Testis (tissue), 3 donors: ENCODE measurements around the gene MGAT4C. TPM values are rescaled to one million over a fixed set of nuclear protein-coding genes. Genes with fewer than 3 reads are reported as not detected.

Experiments
- DNase-seq: peaks from one replicate; pipeline ENCODE4 v3.0.0-alpha.2; 2019
- H3K27ac ChIP-seq, 2 donors: fragments of 200-600 bp; sonication (generic); one replicate each; pipeline ENCODE4 v1.5.1; 2019
- H3K27me3 ChIP-seq: fragments of 200-600 bp; sonication (generic); one replicate; pipeline ENCODE4 v1.5.1; 2019
- H3K36me3 ChIP-seq: fragments of 200-600 bp; sonication (generic); one replicate; pipeline ENCODE4 v1.5.1; 2017; ENCODE audit warnings: low read depth; ENCODE audit errors: missing control alignments
- H3K4me1 ChIP-seq: fragments of 200-600 bp; sonication (generic); one replicate; pipeline ENCODE4 v1.5.1; 2019
- H3K4me3 ChIP-seq, 2 donors: fragments of 200-600 bp; sonication (generic); one replicate each; pipeline ENCODE4 v1.5.1; 2017 to 2019
- H3K9me3 ChIP-seq: fragments of 200-600 bp; sonication (generic); one replicate; pipeline ENCODE4 v1.5.1; 2017
- CTCF ChIP-seq, 3 experiments: fragments of 450-650 bp in 2 of 3; fragments of 200-600 bp in 1 of 3; sonication (generic) in 1 of 3; IDR thresholded peaks; one replicate each; pipeline ENCODE4 v1.5.1; 2016 to 2019; ENCODE audit warnings: antibody characterized with exemption in 3 of 3, mild to moderate bottlenecking in 2 of 3, moderate library complexity in 1 of 3
- POLR2A ChIP-seq: fragments of 450-650 bp; IDR thresholded peaks from one replicate; pipeline ENCODE4 v1.6.1; 2017; ENCODE audit warnings: antibody characterized with exemption, mild to moderate bottlenecking, moderate library complexity
- WGBS, 2 donors: methylation state at CpG; one replicate each; pipeline ENCODE4 v1.1.5; 2018; 5-methylcytosine and 5-hydroxymethylcytosine counted together
- intact Hi-C: fragments of 100-400 bp; cut with DNase I; formaldehyde crosslinking; loops from one replicate; pipeline ENCODE4 v1.15.1; 2023; ENCODE audit warnings: low total_unique reads
- polyA plus RNA-seq: library from polyadenylated mRNA; stranded (reverse); fragments of 350-450 nt; fragmentation: Illumina TruSeq; extraction: RNeasy Lipid Tissue Mini Kit (QIAGEN cat#74804); gene quantifications from one replicate; pipeline ENCODE4 v1.2.3, GENCODE V29; 2014; ENCODE audit warnings: low read depth, low replicate concordance; ENCODE audit not compliant: insufficient read depth
- total RNA-seq, 2 donors: library from RNA; depleted of rRNA; stranded (reverse); fragments of >200 nt; gene quantifications; one replicate each; pipeline ENCODE4 v1.2.3, GENCODE V29; 2016

Gene MGAT4C
- total and polyA plus RNA-seq, 3 donors from 2014 or later = 5.5 to 11.3 (median 7.4) TPM

- Histone ChIP-seq H3K9me3 (no peaks in the 10 kb centered on the region), H3K27ac (no peak overlapping the region), H3K4me3 (no peak overlapping the region), H3K4me1 (no peaks in the 10 kb centered on the region), H3K36me3 (no peaks in the 10 kb centered on the region), H3K27me3 (no peaks in the 10 kb centered on the region)
- no peak for TF ChIP-seq POLR2A
- TF ChIP-seq CTCF (IDR thresholded peaks at IDR 0.05) = no peak
- intact Hi-C loops = no loop called here
- no peak for DNase-seq
- 90 to 92% methylated on average over 5 of the region's 5 CpGs for WGBS, 2 donors
These were observed 211.8 kb downstream of the MGAT4C start for GRCh38 chr12:86044396-86044795.

DNA sequence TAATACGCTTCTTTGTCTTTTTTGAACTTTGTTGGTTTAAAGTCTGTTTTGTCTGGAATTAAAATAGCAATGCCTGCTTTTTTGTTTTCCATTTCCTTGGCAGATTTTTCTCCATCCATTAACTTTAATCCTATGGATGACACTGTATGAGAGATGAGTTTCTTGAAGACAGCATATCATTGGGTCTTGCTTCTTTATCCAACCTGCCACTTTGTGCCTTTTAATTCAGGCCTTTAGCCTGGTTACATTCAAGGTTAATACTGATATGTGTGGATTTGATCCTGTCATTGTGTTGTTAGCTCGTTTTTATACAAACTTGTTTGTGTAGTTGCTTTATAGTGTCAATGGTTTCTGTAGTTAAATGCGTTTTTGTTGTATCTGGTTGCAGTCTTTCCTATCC, 214.1 kb downstream of the MGAT4C start:
- no peak for DNase-seq

GRCh38 chr12:86018361-86018760, 237.8 kb downstream of the MGAT4C start:
- Histone ChIP-seq H3K4me1 (no peaks in the 10 kb centered on the region), H3K36me3 (no peaks in the 10 kb centered on the region), H3K27me3 (no peaks in the 10 kb centered on the region), H3K9me3 (no peaks in the 10 kb centered on the region), H3K4me3 (no peak overlapping the region), H3K27ac (no peak overlapping the region)
- TF ChIP-seq POLR2A (no peak), CTCF (IDR thresholded peaks at IDR 0.05) (no peak)
- 57 to 61% methylated on average over 3 of the region's 3 CpGs for WGBS, 2 donors
- intact Hi-C loops = no loop called here
- no peak for DNase-seq

More for the DNA sequence above, 214.1 kb downstream of the MGAT4C start:
- 77 to 89% methylated on average over 3 of the region's 3 CpGs for WGBS, 2 donors
- H3K4me3 ChIP-seq = no peak overlapping the region
- no peaks in the 10 kb centered on the region for H3K4me1 ChIP-seq
- no peaks in the 10 kb centered on the region for H3K9me3 ChIP-seq
- TF ChIP-seq CTCF (IDR thresholded peaks at IDR 0.05) (no peak), POLR2A (no peak)
- H3K27ac ChIP-seq = no peak overlapping the region
- H3K27me3 ChIP-seq = no peaks in the 10 kb centered on the region
- intact Hi-C loops = no loop called here
- no peaks in the 10 kb centered on the region for H3K36me3 ChIP-seq

DNA sequence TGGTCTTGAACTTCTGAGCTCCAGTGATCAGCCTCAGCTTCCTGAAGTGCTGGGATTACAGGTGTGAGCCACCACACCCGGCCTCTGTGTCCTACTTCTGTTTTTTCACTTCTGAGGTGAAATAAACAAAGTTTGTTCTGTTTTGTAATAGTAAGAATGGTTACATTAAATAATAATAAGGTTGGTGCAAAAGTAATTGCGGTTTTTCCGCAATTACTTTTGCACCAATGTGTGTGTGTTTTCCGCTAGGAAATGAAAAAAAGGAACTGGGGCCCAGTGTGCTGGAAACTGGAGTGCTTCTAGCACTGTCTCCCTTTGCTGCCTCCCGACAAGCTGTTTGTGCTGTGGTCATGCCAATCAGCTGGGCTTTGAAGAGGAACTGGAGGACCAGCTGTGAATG, 241.2 kb downstream of the MGAT4C start:
- Histone ChIP-seq H3K4me3 (no peak overlapping the region), H3K4me1 (no peaks in the 10 kb centered on the region), H3K27ac (no peak overlapping the region), H3K36me3 (no peaks in the 10 kb centered on the region), H3K27me3 (no peaks in the 10 kb centered on the region), H3K9me3 (no peaks in the 10 kb centered on the region)
- no peak for DNase-seq
- intact Hi-C loops = no loop called here
- TF ChIP-seq CTCF (IDR thresholded peaks at IDR 0.05) (no peak), POLR2A (no peak)
- 78 to 86% methylated on average over 5 of the region's 5 CpGs for WGBS, 2 donors

DNA sequence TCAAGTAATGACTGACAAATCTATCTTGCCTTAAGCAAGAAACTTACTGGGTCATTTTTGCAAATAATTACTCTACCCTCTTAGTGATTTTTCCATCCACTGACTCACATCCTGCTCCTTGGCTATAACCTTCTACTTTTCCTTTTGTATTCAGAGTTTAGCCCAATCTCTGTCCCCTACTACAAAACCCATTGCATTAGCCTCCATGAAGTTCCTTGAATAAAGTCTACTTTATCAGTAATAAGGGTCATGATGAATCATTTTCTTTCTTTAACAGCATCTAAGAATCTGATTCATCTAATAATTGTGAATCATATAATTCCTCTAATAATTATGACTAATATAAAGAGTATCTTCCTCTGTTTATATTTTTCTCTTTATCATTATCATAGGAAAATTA, 249.5 kb downstream of the MGAT4C start:
- intact Hi-C loops = no loop called here
- no peak for DNase-seq
- Histone ChIP-seq H3K9me3 (no peaks in the 10 kb centered on the region), H3K27me3 (no peaks in the 10 kb centered on the region), H3K4me1 (no peaks in the 10 kb centered on the region), H3K4me3 (no peak overlapping the region), H3K36me3 (no peaks in the 10 kb centered on the region), H3K27ac (no peak overlapping the region)
- TF ChIP-seq POLR2A (no peak), CTCF (IDR thresholded peaks at IDR 0.05) (no peak)
